ENCODE measurements around the gene BABAM2.
"Not testable (repeated sequence)": the region's sequence is repeated elsewhere in the genome, so short reads cannot be mapped to it uniquely, and the experiment has no call there.

BABAM2 gene

DNA sequence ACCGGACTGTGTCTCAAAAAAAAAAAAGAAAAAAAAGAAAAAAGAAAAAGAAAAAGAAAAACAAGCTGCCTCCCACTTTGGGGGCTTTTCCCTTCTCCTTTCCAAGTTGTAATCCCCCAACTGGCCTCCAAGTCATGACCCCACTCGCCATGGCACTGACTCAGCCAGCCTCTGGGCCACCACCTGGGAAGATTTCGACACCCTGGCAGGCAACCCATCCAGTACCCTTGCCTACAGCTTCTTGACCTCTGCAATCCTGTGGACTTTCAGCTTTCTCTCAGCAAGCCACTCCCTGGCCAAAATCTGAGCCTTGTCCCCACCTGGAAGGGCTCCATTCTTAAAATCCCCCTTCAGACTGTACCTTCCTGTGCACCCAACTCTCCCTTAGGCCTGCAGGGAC, 479.8 kb downstream of the BABAM2 start:
- DNase-seq, result no peak

GRCh38 chr2:28371728-28372127, 481.2 kb downstream of the BABAM2 start:
- not testable (repeated sequence) for DNase-seq

DNA sequence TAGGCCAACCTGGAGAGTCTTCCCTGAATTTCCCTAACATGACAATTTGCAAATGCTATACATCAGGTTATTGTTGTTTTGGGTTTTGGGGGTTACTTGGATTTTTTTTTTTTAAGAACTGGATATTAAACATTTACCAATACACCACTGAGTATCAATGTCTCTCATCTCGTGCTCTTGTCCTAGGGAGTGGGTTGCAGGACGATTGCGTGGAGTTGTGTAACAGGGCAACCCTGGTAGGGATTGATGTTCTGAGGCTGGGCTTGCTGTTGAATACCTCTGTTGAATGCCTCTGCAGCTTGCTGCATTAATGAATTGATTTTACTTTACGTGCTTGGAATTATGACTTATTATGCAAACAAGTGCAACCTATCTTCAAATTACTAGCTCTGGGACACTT, 483.3 kb downstream of the BABAM2 start:
- DNase-seq, result no peak

- DNase-seq, result no peak
Observed at GRCh38 chr2:28374331-28374730, 483.8 kb downstream of the BABAM2 start.

DNA sequence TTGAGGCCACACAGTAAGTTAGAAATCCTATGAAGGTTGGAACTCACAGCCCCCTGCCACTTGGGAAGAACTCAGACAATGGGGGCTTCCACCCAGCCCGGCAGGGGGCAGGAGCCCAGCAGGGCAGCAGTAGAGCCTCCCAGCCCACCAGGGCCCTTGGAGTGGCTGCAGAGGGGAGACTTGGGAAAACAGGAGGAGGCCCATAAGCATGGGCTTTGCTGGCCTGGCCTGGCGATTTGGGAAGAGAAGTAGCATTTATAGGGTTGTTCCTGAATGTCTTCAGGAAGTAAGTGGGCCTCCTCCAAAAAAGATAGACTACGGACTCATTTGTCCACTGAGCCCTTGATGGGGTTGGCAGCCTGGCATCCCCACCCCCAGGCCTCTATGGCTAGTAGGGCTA, 484.7 kb downstream of the BABAM2 start:
- no peak for DNase-seq

GRCh38 chr2:28375742-28376631, 485.5 kb downstream of the BABAM2 start:
- no peak for DNase-seq

- DNase-seq, result no peak
Observed at GRCh38 chr2:28377195-28377816, 486.8 kb downstream of the BABAM2 start.

GRCh38 chr2:28377984-28378678, 487.6 kb downstream of the BABAM2 start:
- DNase-seq, result no peak

DNA sequence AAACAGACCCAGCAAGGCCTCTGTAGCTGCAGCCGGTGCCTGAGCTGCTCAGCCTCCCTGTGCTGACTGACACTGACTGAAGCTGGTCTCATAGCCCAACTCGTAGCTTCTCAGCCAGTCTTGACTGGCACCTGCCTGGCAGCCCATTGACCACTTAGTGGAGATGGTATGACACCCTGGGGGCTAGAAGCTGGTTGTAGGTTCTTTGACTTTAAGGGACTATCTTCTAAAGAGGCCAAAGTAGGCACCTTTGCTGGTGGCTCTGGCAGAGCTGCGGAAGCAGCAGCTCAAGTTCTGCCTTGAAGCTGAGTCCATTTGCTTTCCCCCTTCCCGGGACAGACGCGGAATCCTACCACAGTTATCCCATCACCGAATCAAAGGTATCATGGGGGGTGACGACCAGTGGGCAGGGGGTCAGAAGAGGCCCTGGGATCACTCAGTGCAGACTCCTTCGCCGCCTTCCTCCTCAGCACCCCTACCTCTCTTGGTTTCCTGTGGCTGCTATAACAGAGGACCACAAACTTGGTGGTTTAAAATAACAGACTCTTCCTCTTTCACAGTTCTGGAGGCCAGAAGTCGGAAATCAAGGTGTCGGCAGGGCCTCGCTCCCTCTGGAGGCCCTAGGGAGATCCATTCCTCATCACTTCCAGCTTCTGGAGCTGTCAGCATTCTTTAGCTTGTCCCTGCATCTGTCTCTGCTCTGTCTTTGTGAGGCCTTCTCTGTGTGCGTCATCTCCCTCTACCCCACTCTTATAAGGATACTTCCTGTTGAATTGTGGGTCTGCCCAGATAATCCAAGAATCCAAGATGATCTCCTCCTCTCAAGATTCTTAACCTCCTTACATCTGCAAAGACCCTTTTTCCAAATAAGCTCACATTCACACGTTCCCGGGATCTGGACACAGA, 488.4 kb downstream of the BABAM2 start:
- no peak for DNase-seq

- DNase-seq, result no peak
Observed at GRCh38 chr2:28380219-28380618, 489.7 kb downstream of the BABAM2 start.

DNA sequence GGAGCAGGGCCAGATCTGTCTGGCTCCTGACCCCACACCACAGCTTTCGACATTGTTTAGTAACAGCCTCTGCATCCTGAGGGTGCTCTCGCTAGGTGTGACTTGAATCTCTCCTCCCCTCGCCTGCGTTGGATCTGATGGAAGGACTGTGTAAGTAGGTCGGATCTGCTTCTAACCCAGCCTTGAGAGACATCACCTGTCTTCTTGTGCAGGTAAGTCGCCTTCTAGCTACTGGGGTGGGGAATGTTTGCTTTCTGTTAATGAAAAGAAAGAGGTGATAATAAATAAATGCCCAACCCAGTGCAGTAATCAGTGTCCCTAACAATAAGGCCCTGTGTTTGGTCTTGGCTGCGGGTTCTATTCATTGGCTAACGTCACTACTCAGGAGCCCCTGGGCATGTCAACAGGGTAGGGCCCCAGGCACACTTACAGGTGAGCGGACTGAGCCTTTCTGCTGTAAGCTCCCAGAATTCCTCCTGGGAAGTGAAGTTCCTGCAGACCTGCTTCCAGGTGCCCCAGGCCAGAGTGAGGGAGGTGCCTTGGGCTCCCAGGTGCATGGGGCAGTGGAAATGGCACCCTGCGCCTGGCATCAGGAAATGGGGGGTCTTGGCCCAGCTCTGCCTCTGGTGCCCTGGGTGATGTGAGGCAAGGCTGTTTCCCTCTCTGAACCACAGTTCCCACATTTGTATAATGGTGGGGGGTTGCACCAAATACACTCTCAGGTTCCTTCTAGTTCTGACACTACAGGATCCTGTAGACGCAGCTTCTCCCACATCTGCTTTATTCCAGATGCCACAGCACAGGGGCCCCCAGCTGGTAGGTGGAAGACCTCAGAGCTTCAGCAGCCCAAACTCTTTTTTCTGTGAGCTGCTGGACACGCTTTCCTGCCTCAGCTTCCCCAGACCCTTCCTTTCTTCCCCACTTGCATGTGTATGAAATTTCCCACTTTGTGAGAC, 491.0 kb downstream of the BABAM2 start:
- DNase-seq, result no peak

GRCh38 chr2:28382755-28383154, 492.2 kb downstream of the BABAM2 start:
- DNase-seq, result no peak

DNA sequence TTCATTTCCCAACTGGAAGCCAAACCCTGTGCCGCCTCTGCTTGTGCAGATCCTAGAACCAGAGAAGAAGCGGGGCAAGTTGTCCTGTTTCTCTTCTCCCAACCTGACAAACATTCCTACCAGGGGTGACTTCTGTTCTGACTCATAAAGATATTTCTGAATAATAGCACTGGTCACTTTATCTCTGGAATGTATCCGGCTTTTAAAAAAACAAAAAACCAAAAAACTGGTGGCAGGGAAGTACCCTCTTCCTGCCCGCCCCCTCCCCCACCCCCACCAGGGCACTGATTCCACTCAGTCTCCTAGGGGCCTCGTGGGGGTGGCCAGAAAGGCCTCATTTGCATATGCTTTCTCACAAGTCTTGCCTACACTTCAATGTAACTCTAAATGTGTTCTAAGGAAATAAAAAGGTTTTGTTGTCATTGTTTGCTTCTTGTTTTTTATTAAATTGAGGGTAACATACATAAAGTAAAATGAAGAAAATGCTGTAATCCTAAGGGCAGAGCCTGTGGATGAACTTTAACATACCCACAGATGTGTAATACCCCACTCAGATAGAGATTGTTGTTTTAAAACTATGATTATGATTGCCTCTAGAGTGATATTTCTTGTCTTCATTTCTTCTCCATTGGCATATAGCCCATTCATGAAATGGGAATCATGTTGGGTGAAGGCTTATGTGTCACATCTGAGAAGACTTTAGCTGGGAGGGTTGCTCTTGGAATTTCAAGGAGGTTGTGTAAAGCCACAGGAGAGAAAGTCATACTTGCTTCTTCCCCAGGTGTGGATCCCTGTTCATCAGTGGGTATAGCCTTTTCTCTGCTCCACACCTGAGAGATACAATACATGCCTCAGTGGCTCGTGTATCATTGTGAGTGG, 496.8 kb downstream of the BABAM2 start:
- no peak for DNase-seq
